ENCODE measurements around the gene METTL26. TPM values are rescaled to one million over a fixed set of nuclear protein-coding genes. Genes with fewer than 3 reads are reported as not detected.

The METTL26 gene
- total and polyA plus RNA-seq, 2 of the 8 experiments (the other 6 are each of a cell fraction or from before 2014, with no cell fraction given) = 100 to 186 TPM

- no peak for TF ChIP-seq CHD7 (IDR thresholded peaks at IDR 0.05; ENCODE audit: insufficient replicate concordance, low read length)
Measured at GRCh38 chr16:589658-590187, 46.4 kb downstream of the METTL26 start, which contains the start of gene RAB40C (continued).

Measured in H1 (cell line).